WTC11 (cell line): ENCODE results near the gene NDUFAF8. TPM values are rescaled to one million over a fixed set of nuclear protein-coding genes. Genes with fewer than 3 reads are reported as not detected.

Source experiments
- ATAC-seq: fragments of 200-7000 bp; cut with Tn5 transposase; 2 replicates; pipeline ENCODE4 v1.10.0; 2021; ENCODE audit warnings: mild to moderate bottlenecking, moderate library complexity
- CTCF ChIA-PET: fragments of 300-600 bp; sonication (Branson Sonifier 250); formaldehyde crosslinking; loops from one replicate; lab custom pipeline; 2021; ENCODE audit warnings: antibody characterized with exemption; lab: Charles Lee
- POLR2A ChIA-PET: fragments of 350-600 bp; sonication (Branson Sonifier 250); formaldehyde crosslinking; loops from one replicate; lab custom pipeline; 2021; ENCODE audit warnings: antibody characterized with exemption; lab: Charles Lee
- DNase-seq: peaks from one replicate; pipeline ENCODE4 v3.0.0; 2021; ENCODE audit warnings: low spot score
- H3K27ac Mint-ChIP-seq: 2 replicates; pipeline ENCODE4 v1.8.0; 2021; ENCODE audit warnings: mixed read lengths
- H3K27me3 Mint-ChIP-seq: 2 replicates; pipeline ENCODE4 v1.8.0; 2021; ENCODE audit warnings: low read depth, mild to moderate bottlenecking, moderate library complexity, mixed read lengths
- H3K36me3 Mint-ChIP-seq: 2 replicates; pipeline ENCODE4 v1.8.0; 2021; ENCODE audit warnings: mixed read lengths
- H3K4me1 Mint-ChIP-seq: 2 replicates; pipeline ENCODE4 v1.8.0; 2022; ENCODE audit warnings: mixed read lengths
- H3K4me3 Mint-ChIP-seq: 2 replicates; pipeline ENCODE4 v1.8.0; 2021; ENCODE audit warnings: mild to moderate bottlenecking, moderate library complexity, mixed read lengths
- H3K9me3 Mint-ChIP-seq: 2 replicates; pipeline ENCODE4 v1.8.0; 2021; ENCODE audit warnings: mixed read lengths
- AFF4 ChIP-seq: sonication (generic); formaldehyde crosslinking; IDR thresholded peaks from 2 replicates; pipeline ENCODE4 v1.8.1; 2023; ENCODE audit warnings: mild to moderate bottlenecking, missing genetic modification reagents, borderline replicate concordance
- AR ChIP-seq: fragments of 250-450 bp; sonication (Bioruptor Pico); IDR thresholded peaks from 2 replicates; pipeline ENCODE4 v1.9.0; 2021; ENCODE audit warnings: mild to moderate bottlenecking
- ATF2 ChIP-seq: sonication (generic); formaldehyde crosslinking; IDR thresholded peaks from 2 replicates; pipeline ENCODE4 v1.8.1; 2022; ENCODE audit warnings: low read depth, missing genetic modification reagents, borderline replicate concordance
- CREB1 ChIP-seq: sonication (generic); formaldehyde crosslinking; IDR thresholded peaks from 2 replicates; pipeline ENCODE4 v1.8.0; 2023; ENCODE audit warnings: mild to moderate bottlenecking, missing genetic modification reagents
- IRF2 ChIP-seq: sonication (generic); formaldehyde crosslinking; IDR thresholded peaks from 2 replicates; pipeline ENCODE4 v1.8.0; 2022; ENCODE audit warnings: low read depth, missing genetic modification reagents, borderline replicate concordance
- JAZF1 ChIP-seq: fragments of 250-450 bp; sonication (Bioruptor Pico); IDR thresholded peaks from 2 replicates; pipeline ENCODE4 v1.9.0; 2021; ENCODE audit warnings: moderate library complexity, mild to moderate bottlenecking, inconsistent platforms
- MAX ChIP-seq: sonication (generic); formaldehyde crosslinking; IDR thresholded peaks from 2 replicates; pipeline ENCODE4 v1.8.0; 2022; ENCODE audit warnings: mild to moderate bottlenecking, missing genetic modification reagents
- MYBL2 ChIP-seq: sonication (generic); formaldehyde crosslinking; IDR thresholded peaks from 2 replicates; pipeline ENCODE4 v1.8.1; 2023; ENCODE audit warnings: mild to moderate bottlenecking, moderate library complexity, missing genetic modification reagents
- PRDM15 ChIP-seq: sonication (generic); formaldehyde crosslinking; IDR thresholded peaks from 2 replicates; pipeline ENCODE4 v1.8.0; 2022; ENCODE audit warnings: missing genetic modification reagents
- RORB ChIP-seq: fragments of 250-450 bp; sonication (Bioruptor Pico); IDR thresholded peaks from 2 replicates; pipeline ENCODE4 v1.9.0; 2021; ENCODE audit warnings: mild to moderate bottlenecking
- SP1 ChIP-seq: sonication (generic); formaldehyde crosslinking; conservative IDR thresholded peaks from 2 replicates; pipeline ENCODE4 v1.8.1; 2022; ENCODE audit warnings: missing genetic modification reagents
- TCF7 ChIP-seq: sonication (generic); formaldehyde crosslinking; IDR thresholded peaks from 2 replicates; pipeline ENCODE4 v1.8.0; 2022; ENCODE audit warnings: mild to moderate bottlenecking, low read depth, missing genetic modification reagents, moderate library complexity
- ZNF232 ChIP-seq: sonication (generic); formaldehyde crosslinking; IDR thresholded peaks from 2 replicates; pipeline ENCODE4 v1.8.0; 2022; ENCODE audit warnings: mild to moderate bottlenecking, missing genetic modification reagents
- ZNF263 ChIP-seq: sonication (generic); formaldehyde crosslinking; IDR thresholded peaks from 2 replicates; pipeline ENCODE4 v1.8.1; 2022; ENCODE audit warnings: low read depth, mild to moderate bottlenecking, moderate library complexity, missing genetic modification reagents
- total RNA-seq: library from RNA; stranded (reverse); gene quantifications from 3 replicates; pipeline ENCODE4 v1.2.3, GENCODE V29; 2021
- TF ChIP-seq, protein P1 (sequence below): fragments of 250-450 bp; sonication (Bioruptor Pico); IDR thresholded peaks from 2 replicates; pipeline ENCODE4 v1.9.0; 2021; ENCODE audit warnings: mild to moderate bottlenecking
- TF ChIP-seq, protein P2 (sequence below): sonication (generic); formaldehyde crosslinking; IDR thresholded peaks from 2 replicates; pipeline ENCODE4 v1.8.1; 2023; ENCODE audit warnings: mild to moderate bottlenecking, missing genetic modification reagents

The NDUFAF8 gene
- total RNA-seq, 1 experiment from 2014 or later = 73.0 TPM

DNA sequence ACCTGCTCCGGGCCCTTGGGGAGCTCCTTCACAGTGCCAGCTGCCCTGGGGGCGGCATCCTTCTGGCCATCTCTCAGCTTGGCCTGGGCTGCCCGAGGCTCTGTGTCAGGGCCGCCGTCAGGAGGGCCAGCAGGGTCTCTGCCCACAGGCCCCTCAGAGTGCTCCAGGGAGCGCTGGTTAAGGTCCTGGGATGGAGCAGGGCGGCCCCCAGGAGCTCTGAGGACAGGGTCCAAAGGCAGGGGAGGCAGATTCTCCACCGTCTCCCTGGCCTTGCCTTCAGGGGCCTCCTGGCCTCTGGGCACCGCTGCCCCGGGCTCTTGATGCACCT lies 7.2 kb downstream of the NDUFAF8 start:
- H3K27me3 Mint-ChIP-seq = no peaks in the 10 kb centered on the region
- TF ChIP-seq AFF4 (no peak), MYBL2 (CRISPR knock-in tag) (no peak), ATF2 (CRISPR knock-in tag) (no peak), TCF7 (CRISPR knock-in tag) (no peak), ZNF263 (CRISPR knock-in tag) (no peak), JAZF1 (CRISPR knock-in tag) (no peak)
- TF ChIP-seq, protein P1, sequence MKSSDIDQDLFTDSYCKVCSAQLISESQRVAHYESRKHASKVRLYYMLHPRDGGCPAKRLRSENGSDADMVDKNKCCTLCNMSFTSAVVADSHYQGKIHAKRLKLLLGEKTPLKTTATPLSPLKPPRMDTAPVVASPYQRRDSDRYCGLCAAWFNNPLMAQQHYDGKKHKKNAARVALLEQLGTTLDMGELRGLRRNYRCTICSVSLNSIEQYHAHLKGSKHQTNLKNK = no peak
- TF ChIP-seq, protein P2, sequence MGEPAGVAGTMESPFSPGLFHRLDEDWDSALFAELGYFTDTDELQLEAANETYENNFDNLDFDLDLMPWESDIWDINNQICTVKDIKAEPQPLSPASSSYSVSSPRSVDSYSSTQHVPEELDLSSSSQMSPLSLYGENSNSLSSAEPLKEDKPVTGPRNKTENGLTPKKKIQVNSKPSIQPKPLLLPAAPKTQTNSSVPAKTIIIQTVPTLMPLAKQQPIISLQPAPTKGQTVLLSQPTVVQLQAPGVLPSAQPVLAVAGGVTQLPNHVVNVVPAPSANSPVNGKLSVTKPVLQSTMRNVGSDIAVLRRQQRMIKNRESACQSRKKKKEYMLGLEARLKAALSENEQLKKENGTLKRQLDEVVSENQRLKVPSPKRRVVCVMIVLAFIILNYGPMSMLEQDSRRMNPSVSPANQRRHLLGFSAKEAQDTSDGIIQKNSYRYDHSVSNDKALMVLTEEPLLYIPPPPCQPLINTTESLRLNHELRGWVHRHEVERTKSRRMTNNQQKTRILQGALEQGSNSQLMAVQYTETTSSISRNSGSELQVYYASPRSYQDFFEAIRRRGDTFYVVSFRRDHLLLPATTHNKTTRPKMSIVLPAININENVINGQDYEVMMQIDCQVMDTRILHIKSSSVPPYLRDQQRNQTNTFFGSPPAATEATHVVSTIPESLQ = no peak
- no peaks in the 10 kb centered on the region for H3K9me3 Mint-ChIP-seq
- no peak overlapping the region for H3K4me3 Mint-ChIP-seq
- DNase-seq (no peak), ATAC-seq (no peak)
- H3K4me1 Mint-ChIP-seq = peaks cover 11% of the 10 kb centered on the region
- H3K27ac Mint-ChIP-seq = no peak overlapping the region
- ChIA-PET CTCF (no interaction called here), POLR2A (no interaction called here)
- H3K36me3 Mint-ChIP-seq = no peaks in the 10 kb centered on the region

DNA sequence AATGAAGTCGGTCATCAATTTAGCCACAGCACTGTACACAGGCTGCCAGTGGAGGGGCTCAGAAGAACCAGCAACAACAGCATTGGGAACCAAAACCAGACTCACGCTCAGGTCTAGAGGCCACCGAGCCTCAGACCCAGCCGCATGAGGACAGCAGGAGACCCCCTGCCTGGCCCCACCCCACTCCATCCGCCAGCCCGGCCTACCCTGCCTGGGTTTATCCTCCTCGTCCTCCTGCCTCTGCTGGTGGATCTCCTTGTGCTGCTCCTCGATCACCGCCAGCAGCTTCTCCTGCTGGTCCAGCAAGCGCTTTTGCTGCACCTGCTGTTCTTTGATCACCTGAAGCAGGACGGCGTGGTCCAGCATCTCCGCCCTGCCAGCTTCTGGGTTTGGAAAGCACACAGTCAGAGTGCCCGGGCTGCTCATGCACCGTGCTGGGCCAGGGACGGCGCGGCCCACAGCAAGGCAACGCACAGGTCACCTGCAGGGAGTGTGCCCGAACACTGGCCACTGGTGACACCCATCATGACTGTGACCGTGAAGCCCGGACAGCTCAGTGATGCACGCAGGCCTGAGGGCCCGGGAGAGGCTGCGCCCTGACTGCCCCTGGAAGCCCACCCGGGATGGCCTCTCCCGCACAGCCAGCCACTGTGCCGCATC lies 7.7 kb downstream of the NDUFAF8 start:
- peak overlapping the region; percentile 49; the same call in 1 of the 2 replicates for H3K27ac Mint-ChIP-seq
- H3K4me1 Mint-ChIP-seq = peaks cover 9% of the 10 kb centered on the region

More for the DNA sequence above, 7.7 kb downstream of the NDUFAF8 start:
- TF ChIP-seq IRF2 (CRISPR knock-in tag) (no peak), ZNF232 (CRISPR knock-in tag) (no peak), MYBL2 (CRISPR knock-in tag) (no peak), SP1 (CRISPR knock-in tag) (no peak), CREB1 (CRISPR knock-in tag) (no peak), PRDM15 (no peak), AR (CRISPR knock-in tag) (no peak), RORB (no peak), ATF2 (CRISPR knock-in tag) (no peak), MAX (CRISPR knock-in tag) (no peak), TCF7 (CRISPR knock-in tag) (no peak)
- no peaks in the 10 kb centered on the region for H3K27me3 Mint-ChIP-seq
- no peaks in the 10 kb centered on the region for H3K9me3 Mint-ChIP-seq
- DNase-seq (no peak), ATAC-seq (no peak)
- CTCF ChIA-PET = no interaction called here
- H3K36me3 Mint-ChIP-seq = no peaks in the 10 kb centered on the region
- no peak overlapping the region for H3K4me3 Mint-ChIP-seq
- POLR2A ChIA-PET = no interaction called here
